Endometrial microvascular endothelial cells (primary cell): Measurements from ENCODE around the gene CAMK2D. TPM values are rescaled to one million over a fixed set of nuclear protein-coding genes. Genes with fewer than 3 reads are reported as not detected.

Experiments
- in situ Hi-C: cut with HindIII; loops from 2 replicates; pipeline ENCODE4 v1.10.0; 2017; ENCODE audit warnings: low sequenced_read_pairs, low pct_unique_long_range_greater_than_20kb; ENCODE audit errors: inconsistent ontology term
- total RNA-seq: library from RNA; depleted of rRNA; stranded (reverse); fragments of >200 nt; gene quantifications from one replicate; pipeline ENCODE4 v1.2.3, GENCODE V29; 2015; ENCODE audit errors: inconsistent ontology term

The CAMK2D gene
- total RNA-seq, 1 donor from 2014 or later = 30.9 TPM

- in situ Hi-C loops = no loop called here
These were observed 354.9 kb downstream of the CAMK2D start for GRCh38 chr4:113406723-113407016.

- in situ Hi-C loops = no loop called here
These were observed 355.4 kb downstream of the CAMK2D start for GRCh38 chr4:113405874-113406722.

GRCh38 chr4:113404841-113405240, 356.7 kb downstream of the CAMK2D start:
- in situ Hi-C loops = no loop called here

- in situ Hi-C loops = no loop called here
These were observed 357.4 kb downstream of the CAMK2D start for GRCh38 chr4:113404167-113404571.

Other genes with a start within 250 kb of the CAMK2D start
- 81.2 TPM for gene ARSJ, start 217.9 kb upstream of the CAMK2D start, total RNA-seq